Activated B cell treated with CpG ODN at 0.5 μM for 24 hours (primary cell): Measurements from ENCODE around the gene C5orf15. TPM values are rescaled to one million over a fixed set of nuclear protein-coding genes. Genes with fewer than 3 reads are reported as not detected.

Source experiments
- ATAC-seq: fragments of 200-7000 bp; cut with Tn5 transposase; one replicate; pipeline ENCODE4 v1.10.0; 2021; ENCODE audit warnings: low read depth, mild to moderate bottlenecking, moderate library complexity
- CTCF ChIA-PET: fragments of 350-600 bp; sonication (Branson Sonifier 250); formaldehyde crosslinking; loops from one replicate; lab custom pipeline; 2021; ENCODE audit warnings: antibody characterized with exemption; lab: Charles Lee
- POLR2A ChIA-PET: fragments of 350-600 bp; sonication (Branson Sonifier 250); formaldehyde crosslinking; loops from one replicate; lab custom pipeline; 2021; ENCODE audit warnings: antibody characterized with exemption; lab: Charles Lee
- DNase-seq: peaks from one replicate; pipeline ENCODE4 v3.0.0; 2022
- H3K27ac Mint-ChIP-seq: one replicate; pipeline ENCODE4 v1.8.0; 2020; ENCODE audit warnings: mixed read lengths
- H3K27me3 Mint-ChIP-seq: one replicate; pipeline ENCODE4 v1.8.0; 2021; ENCODE audit warnings: mixed read lengths
- H3K36me3 Mint-ChIP-seq: one replicate; pipeline ENCODE4 v1.8.0; 2021; ENCODE audit warnings: low read depth, mixed read lengths
- H3K4me1 Mint-ChIP-seq: one replicate; pipeline ENCODE4 v1.8.0; 2021; ENCODE audit warnings: mixed read lengths
- H3K4me3 Mint-ChIP-seq: one replicate; pipeline ENCODE4 v1.8.0; 2020; ENCODE audit warnings: mild to moderate bottlenecking, mixed read lengths
- H3K9me3 Mint-ChIP-seq: one replicate; pipeline ENCODE4 v1.8.0; 2020; ENCODE audit warnings: mixed read lengths
- CTCF ChIP-seq: fragments of 200-600 bp; IDR thresholded peaks from one replicate; pipeline ENCODE4 v1.8.0; 2022; ENCODE audit warnings: antibody characterized with exemption, mild to moderate bottlenecking
- intact Hi-C: fragments of 100-400 bp; cut with micrococcal nuclease; formaldehyde crosslinking; loops from one replicate; pipeline ENCODE4 v1.15.1; 2024
- total RNA-seq: library from RNA; stranded (reverse); gene quantifications from 2 replicates; pipeline ENCODE4 v1.2.3, GENCODE V29; 2022

C5orf15 gene
- total RNA-seq, 1 donor from 2014 or later = 25.7 TPM

GRCh38 chr5:133966090-133966489 lies 2.3 kb downstream of the C5orf15 start:
- H3K36me3 Mint-ChIP-seq = peaks cover 54% of the 10 kb centered on the region
- intact Hi-C loops = loop anchor here (5.0 kb wide), 1 partner anchor 914 kb away; the partner anchor contains the start of gene HSPA4
- DNase-seq (no peak), ATAC-seq (no peak)
- TF ChIP-seq CTCF = no peak
- no peaks in the 10 kb centered on the region for H3K27me3 Mint-ChIP-seq
- CTCF ChIA-PET = no interaction called here
- H3K4me1 Mint-ChIP-seq = peaks cover 73% of the 10 kb centered on the region
- no peaks in the 10 kb centered on the region for H3K9me3 Mint-ChIP-seq
- POLR2A ChIA-PET = no interaction called here
- H3K4me3 Mint-ChIP-seq = no peak overlapping the region
- H3K27ac Mint-ChIP-seq = no peak overlapping the region

- Mint-ChIP-seq H3K4me3 (no peak overlapping the region), H3K4me1 (peaks cover 76% of the 10 kb centered on the region), H3K9me3 (no peaks in the 10 kb centered on the region), H3K27me3 (no peaks in the 10 kb centered on the region), H3K36me3 (peaks cover 58% of the 10 kb centered on the region), H3K27ac (peak overlapping the region; percentile 38)
- POLR2A ChIA-PET = interaction anchor here (0.6 kb wide), 1 partner anchor 1187 kb away, joined by 3 read pairs; the partner anchor contains the start of gene SEPTIN8
- intact Hi-C loops = no loop called here
- DNase-seq (no peak), ATAC-seq (no peak)
- CTCF ChIA-PET = interaction anchor here (1.1 kb wide), 1 partner anchor 136 kb away, joined by 3 read pairs; no protein-coding TSS in a partner anchor
- no peak for TF ChIP-seq CTCF
Measured at GRCh38 chr5:133963493-133964128, 4.8 kb downstream of the C5orf15 start.

- Mint-ChIP-seq H3K4me1 (peaks cover 73% of the 10 kb centered on the region), H3K27ac (peak overlapping the region; percentile 69), H3K27me3 (no peaks in the 10 kb centered on the region), H3K9me3 (no peaks in the 10 kb centered on the region), H3K4me3 (no peak overlapping the region), H3K36me3 (peaks cover 52% of the 10 kb centered on the region)
- ChIA-PET POLR2A (interaction anchor here (0.6 to 1.2 kb wide), 2 partner anchors 28 to 1186 kb away, joined by 3 read pairs; partner anchors contain the start of gene SEPTIN8), CTCF (interaction anchor here (1.1 kb wide), 1 partner anchor 137 kb away, joined by 3 read pairs; no protein-coding TSS in a partner anchor)
- TF ChIP-seq CTCF = no peak
- DNase-seq (no peak), ATAC-seq (no peak)
- intact Hi-C loops = no loop called here
Measured at GRCh38 chr5:133962801-133963476, 5.5 kb downstream of the C5orf15 start.

- TF ChIP-seq CTCF = no peak
- no peak overlapping the region for H3K4me3 Mint-ChIP-seq
- H3K27me3 Mint-ChIP-seq = no peaks in the 10 kb centered on the region
- CTCF ChIA-PET = interaction anchor here (1.1 to 1.3 kb wide), 2 partner anchors 93 to 138 kb away, joined by 3 read pairs; no protein-coding TSS in a partner anchor
- H3K27ac Mint-ChIP-seq = peak overlapping the region; percentile 69
- POLR2A ChIA-PET = interaction anchor here (0.6 to 1.3 kb wide), 3 partner anchors 7 to 43 kb away, joined by 3 to 11 read pairs (median 9); no protein-coding TSS in a partner anchor
- ATAC-seq (no peak), DNase-seq (no peak)
- no peaks in the 10 kb centered on the region for H3K9me3 Mint-ChIP-seq
- peaks cover 73% of the 10 kb centered on the region for H3K4me1 Mint-ChIP-seq
- H3K36me3 Mint-ChIP-seq = peaks cover 52% of the 10 kb centered on the region
- intact Hi-C loops = no loop called here
Measured at GRCh38 chr5:133962131-133962530, 6.3 kb downstream of the C5orf15 start.

GRCh38 chr5:133959643-133960042 lies 8.8 kb downstream of the C5orf15 start:
- intact Hi-C loops = no loop called here
- no peaks in the 10 kb centered on the region for H3K27me3 Mint-ChIP-seq
- ATAC-seq (no peak), DNase-seq (no peak)
- H3K9me3 Mint-ChIP-seq = no peaks in the 10 kb centered on the region
- ChIA-PET CTCF (no interaction called here), POLR2A (interaction anchor here (3.4 kb wide), 1 partner anchor 9 kb away, joined by 22 read pairs; the partner anchor contains the start of gene C5orf15)
- TF ChIP-seq CTCF = no peak
- peaks cover 65% of the 10 kb centered on the region for H3K36me3 Mint-ChIP-seq
- peaks cover 69% of the 10 kb centered on the region for H3K4me1 Mint-ChIP-seq
- H3K27ac Mint-ChIP-seq = peak overlapping the region; percentile 86
- no peak overlapping the region for H3K4me3 Mint-ChIP-seq
